PFSK-1 (cell line): ENCODE data around the gene CYP2R1.

ENCODE experiments used
- FOXP2 ChIP-seq: optimal IDR thresholded peaks from 2 replicates; pipeline ENCODE3; 2011; ENCODE audit warnings: borderline replicate concordance, control low read depth, inconsistent platforms; ENCODE audit not compliant: insufficient read depth; ENCODE audit errors: extremely low read length, extremely low read depth
- POLR2AphosphoS5 ChIP-seq: IDR thresholded peaks from 2 replicates; pipeline ENCODE4 v1.6.1; 2012; ENCODE audit warnings: low read depth, mild to moderate bottlenecking, control low read depth, low read length, moderate library complexity
- SIN3A ChIP-seq: IDR thresholded peaks from 2 replicates; pipeline ENCODE4 v1.6.1; 2012; ENCODE audit warnings: mild to moderate bottlenecking, low read length, moderate library complexity, borderline replicate concordance; ENCODE audit not compliant: insufficient read depth
- TAF1 ChIP-seq: IDR thresholded peaks from 2 replicates; pipeline ENCODE4 v1.6.1; 2012; ENCODE audit warnings: low read length, control low read depth, borderline replicate concordance; ENCODE audit not compliant: insufficient read depth
- TF ChIP-seq, protein P1 (sequence below), 2 experiments: IDR thresholded peaks; 2 replicates each; pipeline versions ENCODE4 v1.6.1 to v1.8.0; 2011 to 2012; ENCODE audit warnings: low read depth in 2 of 2, low read length in 2 of 2, control low read depth in 1 of 2, inconsistent platforms in 1 of 2, mild to moderate bottlenecking in 1 of 2, moderate library complexity in 1 of 2; ENCODE audit not compliant: insufficient read depth in 1 of 2

The CYP2R1 gene

DNA sequence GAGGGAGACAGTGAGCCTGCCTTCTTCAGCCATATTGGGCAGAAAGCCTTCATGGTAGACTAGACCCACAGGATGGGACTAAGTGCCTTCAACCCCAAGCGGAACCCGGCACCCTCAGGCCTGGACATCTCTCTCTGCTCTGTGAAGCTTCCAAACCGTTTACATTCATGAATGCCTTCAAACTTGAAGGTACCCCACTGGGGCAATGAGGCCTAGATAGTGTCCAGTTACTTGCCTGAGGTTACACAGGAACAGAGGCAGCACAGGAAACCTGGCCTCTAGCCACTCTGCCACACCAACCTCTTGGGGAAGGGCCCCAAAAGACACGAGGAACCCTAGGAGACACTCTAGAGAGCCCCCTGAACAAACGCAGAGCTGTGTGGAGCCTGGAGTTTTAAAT lies 14.5 kb upstream of the CYP2R1 start:
- TF ChIP-seq FOXP2: no peak

DNA sequence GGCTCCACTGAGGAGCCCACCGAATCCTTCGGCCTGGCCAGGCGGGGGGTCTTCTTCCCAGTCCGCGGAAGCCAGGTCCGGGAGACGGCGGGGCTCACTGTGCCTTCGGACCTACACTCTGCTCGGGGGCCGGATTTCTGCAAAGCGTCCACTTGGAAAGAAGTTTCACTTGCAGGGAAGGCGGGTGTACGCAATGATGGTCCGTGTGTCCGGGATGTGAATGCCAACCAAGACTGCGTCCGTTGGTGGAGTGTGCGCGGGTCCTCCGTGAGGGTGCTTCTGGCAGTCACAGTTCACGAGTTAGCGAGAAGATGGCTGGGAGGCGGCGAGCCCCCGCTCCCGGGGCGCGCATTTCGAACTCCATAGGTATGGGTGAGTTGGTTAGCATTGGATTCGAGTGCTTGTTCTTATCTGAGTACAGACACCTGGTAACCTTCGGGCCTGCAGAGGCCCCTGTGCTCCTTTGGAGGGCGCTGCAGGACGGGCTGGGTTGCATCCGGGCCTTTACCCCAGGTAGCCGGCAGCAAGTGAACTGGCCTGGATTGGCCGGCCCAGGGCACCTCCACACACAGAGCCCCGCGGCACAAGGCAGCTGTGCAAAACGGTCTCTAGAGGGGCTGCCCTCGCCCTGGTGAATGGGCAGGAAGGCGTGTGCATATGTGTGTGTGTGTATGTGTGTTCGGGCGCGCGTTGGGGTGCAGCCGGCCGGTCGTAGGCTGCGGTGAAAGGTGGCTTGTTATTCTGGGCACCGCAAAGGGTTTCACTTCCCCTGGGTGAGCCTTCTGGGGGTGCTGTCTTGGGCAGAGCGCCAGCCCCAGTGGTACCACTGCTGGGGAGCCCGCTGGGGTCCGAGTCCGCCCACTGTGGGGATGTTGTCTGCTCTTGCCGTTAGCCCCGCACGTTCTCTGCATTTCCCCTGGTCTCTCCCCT lies 13.3 kb upstream of the CYP2R1 start:
- TF ChIP-seq, protein P1, sequence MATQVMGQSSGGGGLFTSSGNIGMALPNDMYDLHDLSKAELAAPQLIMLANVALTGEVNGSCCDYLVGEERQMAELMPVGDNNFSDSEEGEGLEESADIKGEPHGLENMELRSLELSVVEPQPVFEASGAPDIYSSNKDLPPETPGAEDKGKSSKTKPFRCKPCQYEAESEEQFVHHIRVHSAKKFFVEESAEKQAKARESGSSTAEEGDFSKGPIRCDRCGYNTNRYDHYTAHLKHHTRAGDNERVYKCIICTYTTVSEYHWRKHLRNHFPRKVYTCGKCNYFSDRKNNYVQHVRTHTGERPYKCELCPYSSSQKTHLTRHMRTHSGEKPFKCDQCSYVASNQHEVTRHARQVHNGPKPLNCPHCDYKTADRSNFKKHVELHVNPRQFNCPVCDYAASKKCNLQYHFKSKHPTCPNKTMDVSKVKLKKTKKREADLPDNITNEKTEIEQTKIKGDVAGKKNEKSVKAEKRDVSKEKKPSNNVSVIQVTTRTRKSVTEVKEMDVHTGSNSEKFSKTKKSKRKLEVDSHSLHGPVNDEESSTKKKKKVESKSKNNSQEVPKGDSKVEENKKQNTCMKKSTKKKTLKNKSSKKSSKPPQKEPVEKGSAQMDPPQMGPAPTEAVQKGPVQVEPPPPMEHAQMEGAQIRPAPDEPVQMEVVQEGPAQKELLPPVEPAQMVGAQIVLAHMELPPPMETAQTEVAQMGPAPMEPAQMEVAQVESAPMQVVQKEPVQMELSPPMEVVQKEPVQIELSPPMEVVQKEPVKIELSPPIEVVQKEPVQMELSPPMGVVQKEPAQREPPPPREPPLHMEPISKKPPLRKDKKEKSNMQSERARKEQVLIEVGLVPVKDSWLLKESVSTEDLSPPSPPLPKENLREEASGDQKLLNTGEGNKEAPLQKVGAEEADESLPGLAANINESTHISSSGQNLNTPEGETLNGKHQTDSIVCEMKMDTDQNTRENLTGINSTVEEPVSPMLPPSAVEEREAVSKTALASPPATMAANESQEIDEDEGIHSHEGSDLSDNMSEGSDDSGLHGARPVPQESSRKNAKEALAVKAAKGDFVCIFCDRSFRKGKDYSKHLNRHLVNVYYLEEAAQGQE (IDR thresholded peaks at IDR 0.05; ENCODE audit: insufficient read depth in 1 of 2, low read depth in 2 of 2, low read length in 2 of 2): no peak
- TF ChIP-seq TAF1 (no peak), POLR2AphosphoS5 (no peak)

DNA sequence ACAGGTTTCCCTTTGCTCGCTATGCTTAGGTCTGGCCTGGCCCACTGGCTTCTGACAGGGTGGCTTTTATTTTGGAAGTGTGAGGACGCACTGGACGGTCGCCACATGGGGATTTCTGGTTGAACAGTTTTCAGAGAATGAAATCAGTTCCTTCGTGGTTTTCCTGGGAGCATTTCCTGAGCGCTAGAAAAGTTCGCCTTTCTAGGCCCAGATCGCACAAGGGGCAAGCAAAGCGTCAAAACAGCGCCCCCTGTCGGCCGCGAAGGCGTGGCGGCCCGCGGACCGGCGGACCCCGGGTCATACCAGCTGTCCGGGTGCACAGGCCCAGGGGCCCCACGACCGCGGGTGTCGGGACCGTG lies 12.7 kb upstream of the CYP2R1 start:
- TF ChIP-seq FOXP2: peak; percentile 21
- no peak for TF ChIP-seq SIN3A
- no peak for TF ChIP-seq POLR2AphosphoS5

DNA sequence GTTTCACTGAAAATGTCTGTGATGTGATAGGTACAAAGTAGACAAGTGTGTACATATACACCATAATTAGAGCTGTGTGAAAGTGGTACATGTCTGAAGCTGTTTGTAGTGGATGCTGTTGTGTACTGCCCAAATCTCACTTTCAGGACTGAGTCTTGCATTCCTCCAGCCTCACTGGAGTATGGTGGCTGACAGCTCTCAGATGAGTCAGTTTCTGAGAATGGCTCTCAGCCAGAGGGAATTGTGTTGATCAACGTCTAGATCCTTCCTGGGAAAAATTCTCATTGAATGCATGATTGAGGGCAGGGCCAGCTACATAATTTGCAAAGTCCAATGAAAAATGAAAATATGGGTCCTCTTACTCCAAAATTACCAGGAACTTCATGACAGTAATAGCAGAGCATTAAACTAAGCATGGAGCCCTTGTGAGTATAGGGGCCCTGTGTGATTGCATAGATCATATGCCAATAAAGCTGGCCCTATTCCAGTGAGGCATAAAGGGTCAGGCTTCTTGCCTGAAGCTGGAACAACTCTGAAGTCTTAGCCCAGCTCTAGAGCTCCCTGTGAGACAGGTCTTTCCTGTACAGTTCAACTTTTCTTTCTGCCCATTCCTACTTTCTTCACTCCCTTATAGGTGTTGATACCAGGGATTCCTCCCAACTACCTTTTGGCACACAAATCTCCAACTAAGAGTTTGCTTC lies 10.8 kb upstream of the CYP2R1 start:
- TF ChIP-seq POLR2AphosphoS5 (no peak), SIN3A (no peak), TAF1 (peak; percentile 34; the same call in 1 of the 2 replicates), FOXP2 (no peak)
- TF ChIP-seq, protein P1 (IDR thresholded peaks at IDR 0.05; ENCODE audit: insufficient read depth in 1 of 2, low read depth in 2 of 2, low read length in 2 of 2): no peak

DNA sequence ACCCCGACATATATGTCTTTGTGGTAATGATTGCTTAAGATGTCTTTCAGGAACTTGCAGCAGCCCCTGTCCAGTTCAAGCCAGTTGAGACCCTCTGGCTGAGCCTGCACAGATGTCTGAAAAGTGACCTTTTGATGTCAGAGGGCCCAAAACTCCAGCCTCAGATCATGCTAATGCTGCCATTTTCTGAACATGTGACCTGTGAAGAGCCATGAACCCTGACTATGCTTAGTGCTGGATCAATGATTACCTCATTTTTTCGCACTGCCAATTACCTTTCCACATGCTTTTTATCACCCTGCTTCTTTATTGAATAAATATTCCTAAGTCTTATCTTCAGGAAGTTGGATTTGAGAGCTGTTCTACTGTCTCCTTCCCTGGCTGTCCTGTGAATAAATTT lies 6.9 kb upstream of the CYP2R1 start:
- no peak for TF ChIP-seq TAF1
- TF ChIP-seq FOXP2: no peak
- TF ChIP-seq SIN3A: no peak
- TF ChIP-seq, protein P1 (IDR thresholded peaks at IDR 0.05; ENCODE audit: insufficient read depth in 1 of 2, low read depth in 2 of 2, low read length in 2 of 2): no peak
- no peak for TF ChIP-seq POLR2AphosphoS5

DNA sequence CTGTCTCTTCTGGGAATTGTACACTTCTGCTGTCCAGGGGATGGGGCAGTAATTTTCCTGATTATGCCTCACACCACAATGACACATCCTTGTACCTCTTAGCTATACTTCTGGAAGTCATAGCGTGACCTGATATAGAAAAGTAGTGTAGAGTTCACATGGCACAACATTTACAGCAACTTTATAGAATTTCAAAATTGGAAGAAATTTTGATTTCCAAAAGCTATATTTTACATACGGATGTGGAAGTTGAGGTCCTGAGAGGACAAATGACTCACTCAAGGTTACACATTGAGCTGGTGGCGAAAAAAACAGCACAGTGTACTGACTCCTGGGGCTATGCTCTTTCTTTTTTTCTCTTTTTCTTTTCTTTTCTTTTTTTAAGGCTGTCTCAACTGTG lies 6.3 kb upstream of the CYP2R1 start:
- TF ChIP-seq, protein P1 (IDR thresholded peaks at IDR 0.05; ENCODE audit: insufficient read depth in 1 of 2, low read depth in 2 of 2, low read length in 2 of 2): no peak
- TF ChIP-seq SIN3A (no peak), FOXP2 (no peak), TAF1 (no peak), POLR2AphosphoS5 (no peak)
